Spleen (tissue), 11 donors: ENCODE results near the gene CHD2. TPM values are rescaled to one million over a fixed set of nuclear protein-coding genes. Genes with fewer than 3 reads are reported as not detected.

Experiments
- DNase-seq: peaks from one replicate; pipeline ENCODE4 v3.0.0-alpha.2; 2020
- H3K27ac ChIP-seq, 8 donors: fragments of 200-600 bp; sonication (generic) in 7 of 8; 1 replicate in 4 of 8; 2 replicates in 4 of 8; pipeline versions ENCODE4 v1.5.0 to v1.8.0; 2016 to 2021; ENCODE audit warnings: inconsistent platforms in 4 of 8, mild to moderate bottlenecking in 4 of 8, moderate library complexity in 1 of 8
- H3K27me3 ChIP-seq, 7 donors: fragments of 200-600 bp; sonication (generic) in 6 of 7; replicated peaks in 1 of 7; 1 replicate in 4 of 7; 2 replicates in 3 of 7; pipeline versions ENCODE4 v1.5.0 to v1.8.0; 2016 to 2021; ENCODE audit warnings: inconsistent platforms in 3 of 7, mild to moderate bottlenecking in 1 of 7
- H3K36me3 ChIP-seq, 6 donors: fragments of 200-600 bp; sonication (generic) in 5 of 6; 1 replicate in 4 of 6; 2 replicates in 2 of 6; pipeline versions ENCODE4 v1.5.0 to v1.8.0; 2016 to 2021; ENCODE audit warnings: inconsistent platforms in 2 of 6
- H3K4me1 ChIP-seq, 6 donors: fragments of 200-600 bp; sonication (generic) in 5 of 6; 1 replicate in 3 of 6; 2 replicates in 3 of 6; pipeline versions ENCODE4 v1.5.0 to v1.8.0; 2016 to 2021; ENCODE audit warnings: inconsistent platforms in 3 of 6
- H3K4me3 ChIP-seq, 8 donors: fragments of 200-600 bp; sonication (generic) in 7 of 8; 1 replicate in 4 of 8; 2 replicates in 4 of 8; pipeline versions ENCODE4 v1.5.0 to v1.8.0; 2016 to 2021; ENCODE audit warnings: inconsistent platforms in 4 of 8, mild to moderate bottlenecking in 4 of 8, moderate library complexity in 2 of 8
- H3K9me3 ChIP-seq, 8 donors: fragments of 200-600 bp; sonication (generic) in 7 of 8; 1 replicate in 4 of 8; 2 replicates in 4 of 8; pipeline versions ENCODE4 v1.5.0 to v1.8.0; 2016 to 2021; ENCODE audit warnings: inconsistent platforms in 4 of 8
- CTCF ChIP-seq, 11 experiments: fragments of 200-600 bp in 7 of 11; fragments of 450-650 bp in 4 of 11; sonication (generic) in 4 of 11; IDR thresholded peaks in 8 of 11; conservative IDR thresholded peaks in 3 of 11; 1 replicate in 7 of 11; 2 replicates in 4 of 11; pipeline versions ENCODE4 v1.4.0 to v1.8.0; 2016 to 2021; ENCODE audit warnings: antibody characterized with exemption in 11 of 11, inconsistent platforms in 4 of 11, mild to moderate bottlenecking in 1 of 11
- POLR2A ChIP-seq, 3 donors: fragments of 450-650 bp; IDR thresholded peaks; one replicate each; pipeline ENCODE4 v1.5.1; 2017; ENCODE audit warnings: antibody characterized with exemption in 3 of 3, mild to moderate bottlenecking in 1 of 3
- POLR2AphosphoS5 ChIP-seq, 3 donors: sonication (generic); formaldehyde crosslinking; IDR thresholded peaks; one replicate each; pipeline ENCODE4 v1.5.1; 2017; ENCODE audit warnings: antibody characterized with exemption in 3 of 3
- WGBS, 5 donors: extraction: QIAGEN DNeasy Blood & Tissue Kit in 3 of 5; methylation state at CpG; one replicate each; pipeline versions ENCODE4 v1.1.5 to v1.1.7; 2013 to 2018; 5-methylcytosine and 5-hydroxymethylcytosine counted together
- intact Hi-C: fragments of 100-400 bp; cut with DNase I; formaldehyde crosslinking; loops from one replicate; pipeline ENCODE4 v1.15.0; 2023; ENCODE audit warnings: low total_unique reads
- polyA plus RNA-seq, 3 donors: library from polyadenylated mRNA; stranded (reverse); fragments of 200-250 nt; gene quantifications; one replicate each; pipeline ENCODE4 v1.2.1, GENCODE V29; 2013
- total RNA-seq, 7 donors: library from RNA; depleted of rRNA in 3 of 7; stranded (reverse); fragments of >200 nt in 3 of 7; fragmentation: NEBNext Ultra II Directional in 4 of 7; extraction: Animal tissue kit (Norgen Biotek cat#: 25700) in 4 of 7; gene quantifications; one replicate each; pipeline versions ENCODE4 v1.1.0 to v1.2.1, GENCODE V29; 2016 to 2021
- donor health status: healthy with polysubstance abuse.
- donor health status: DM: no; HTN: no; CAD: no; lungs with moderate emphysema.
- donor health status: DM: no; HTN: no; CAD: no.
- donor health status: Bipolar disorder and iron deficiency.
- donor health status: healthy.
- donor health status: DM: no; HTN: no; CAD: no.
- donor health status: DM: yes; HTN: yes; CAD: no.

Gene CHD2
- total and polyA plus RNA-seq, 10 donors: 37.3 to 232 (median 170) TPM

GRCh38 chr15:93028632-93029213 is 128.6 kb downstream of the CHD2 start:
- H3K27ac ChIP-seq: peak overlapping the region in 7 of 8 donors; percentile 80 to 95 (median 85)
- intact Hi-C loops: no loop called here
- peaks cover 0 to 46% (median 34%) of the 10 kb centered on the region in 6 donors for H3K36me3 ChIP-seq
- no peaks in the 10 kb centered on the region for H3K9me3 ChIP-seq
- H3K27me3 ChIP-seq: peaks cover 0 to 4% (median 0%) of the 10 kb centered on the region in 7 donors
- H3K4me1 ChIP-seq: peaks cover 6 to 73% (median 54%) of the 10 kb centered on the region in 6 donors
- DNase-seq: peak; percentile 89
- TF ChIP-seq POLR2A (IDR thresholded peaks at IDR 0.05) (no peak), POLR2AphosphoS5 (IDR thresholded peaks at IDR 0.05) (peak; percentile 35 to 81 (median 59)), CTCF (IDR thresholded peaks at IDR 0.05 in 8 of 11, conservative IDR thresholded peaks at IDR 0.05 in 3 of 11) (no peak)
- WGBS, 5 donors: 45 to 75% (median 52%) methylated on average over 21 of the region's 21 CpGs
- peak overlapping the region in 1 of 8 donors; percentile 37 for H3K4me3 ChIP-seq

- Histone ChIP-seq H3K27me3 (peaks cover 0 to 4% (median 0%) of the 10 kb centered on the region in 7 donors), H3K9me3 (no peaks in the 10 kb centered on the region), H3K27ac (peak overlapping the region in 7 of 8 donors; percentile 80 to 95 (median 85)), H3K4me3 (peak overlapping the region in 1 of 8 donors; percentile 37), H3K36me3 (peaks cover 0 to 40% (median 29%) of the 10 kb centered on the region in 6 donors), H3K4me1 (peaks cover 6 to 69% (median 54%) of the 10 kb centered on the region in 6 donors)
- TF ChIP-seq POLR2AphosphoS5 (IDR thresholded peaks at IDR 0.05) (peak in 2 of 3 donors; percentile 29 to 47), CTCF (IDR thresholded peaks at IDR 0.05 in 8 of 11, conservative IDR thresholded peaks at IDR 0.05 in 3 of 11) (no peak)
- 37 to 66% (median 56%) methylated on average over 14 to 17 of the region's 17 CpGs for WGBS, 5 donors
- intact Hi-C loops: no loop called here
- DNase-seq: peak; percentile 81
These were observed 129.2 kb downstream of the CHD2 start for GRCh38 chr15:93029214-93029835.

- 69 to 79% (median 71%) methylated on average over 9 to 12 of the region's 12 CpGs for WGBS, 5 donors
- H3K27me3 ChIP-seq: peaks cover 0 to 4% (median 0%) of the 10 kb centered on the region in 7 donors
- peaks cover 6 to 62% (median 51%) of the 10 kb centered on the region in 6 donors for H3K4me1 ChIP-seq
- peak overlapping the region in 7 of 8 donors; percentile 80 to 95 (median 85) for H3K27ac ChIP-seq
- H3K36me3 ChIP-seq: peaks cover 0 to 34% (median 23%) of the 10 kb centered on the region in 6 donors
- no peak for DNase-seq
- peak overlapping the region in 1 of 8 donors; percentile 37 for H3K4me3 ChIP-seq
- intact Hi-C loops: loop anchor here (10.0 kb wide), 1 partner anchor 1095 kb away; no protein-coding TSS in a partner anchor
- H3K9me3 ChIP-seq: no peaks in the 10 kb centered on the region
- TF ChIP-seq POLR2A (IDR thresholded peaks at IDR 0.05) (no peak), CTCF (IDR thresholded peaks at IDR 0.05 in 8 of 11, conservative IDR thresholded peaks at IDR 0.05 in 3 of 11) (no peak), POLR2AphosphoS5 (IDR thresholded peaks at IDR 0.05) (no peak)
These were observed 129.8 kb downstream of the CHD2 start for GRCh38 chr15:93029836-93030429.
